ENCODE measurements around the gene TLR6. TPM values are rescaled to one million over a fixed set of nuclear protein-coding genes. Genes with fewer than 3 reads are reported as not detected.

Gene TLR6
- total and polyA plus RNA-seq, 4 donors = 0.26 to 2.1 (median 1.3) TPM

GRCh38 chr4:38800961-38801450 is 55.6 kb downstream of the TLR6 start:
- no peak overlapping the region for H3K4me3 ChIP-seq (ENCODE audit: low read depth in 1 of 3, low read length in 3 of 3)
- no peaks in the 10 kb centered on the region for H3K9me3 ChIP-seq (ENCODE audit: control insufficient read depth in 4 of 4, low read length in 3 of 4)
- 96% methylated on average over 3 of the region's 3 CpGs for WGBS

DNA sequence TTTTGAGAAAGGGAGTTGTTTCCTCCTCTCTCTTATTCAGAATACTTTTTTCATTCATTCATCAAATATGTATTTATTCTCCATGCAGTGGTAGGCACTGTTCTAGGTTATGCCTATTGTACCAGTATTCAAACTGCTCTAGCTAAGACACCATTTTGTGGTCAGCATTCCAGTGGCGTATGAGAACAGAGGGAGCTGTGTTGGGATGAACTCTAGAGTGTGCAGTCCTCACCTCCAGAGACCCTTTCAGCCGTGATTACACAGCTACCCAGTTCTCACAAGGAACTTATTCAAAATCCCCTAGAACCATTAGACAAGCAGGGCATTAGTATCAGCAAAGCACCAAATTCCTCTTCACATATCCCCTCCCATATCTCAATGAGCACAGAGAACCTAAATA is 56.3 kb downstream of the TLR6 start:
- no peaks in the 10 kb centered on the region for H3K9me3 ChIP-seq (ENCODE audit: control insufficient read depth in 4 of 4, low read length in 3 of 4)
- 95% methylated on average over 2 of the region's 2 CpGs for WGBS
- peaks cover 0 to 17% (median 6%) of the 10 kb centered on the region in 4 donors for H3K4me1 ChIP-seq (ENCODE audit: control insufficient read depth in 4 of 4, insufficient read depth in 4 of 4, low read length in 3 of 4)
- H3K27me3 ChIP-seq (ENCODE audit: control insufficient read depth in 4 of 4, insufficient read depth in 4 of 4, low read length in 3 of 4) = no peaks in the 10 kb centered on the region
- no peak for DNase-seq (ENCODE audit: low spot score)
- no peak overlapping the region for H3K4me3 ChIP-seq (ENCODE audit: low read depth in 1 of 3, low read length in 3 of 3)
- H3K27ac ChIP-seq (ENCODE audit: low read depth in 1 of 2, low read length in 2 of 2) = no peak overlapping the region
- no peak for TF ChIP-seq SP1 (IDR thresholded peaks at IDR 0.05)
- TF ChIP-seq JUND (IDR thresholded peaks at IDR 0.05) = no peak
- TF ChIP-seq NR2F2 (IDR thresholded peaks at IDR 0.05) = no peak
- TF ChIP-seq CTCF (IDR thresholded peaks at IDR 0.05; ENCODE audit: low read depth, low read length, missing input control) = no peak
- no peak for TF ChIP-seq RAD21 (IDR thresholded peaks at IDR 0.05)
- no peak for TF ChIP-seq RXRA (IDR thresholded peaks at IDR 0.05)
- TF ChIP-seq FOXA2 (IDR thresholded peaks at IDR 0.05) = no peak
- TF ChIP-seq, protein P1, sequence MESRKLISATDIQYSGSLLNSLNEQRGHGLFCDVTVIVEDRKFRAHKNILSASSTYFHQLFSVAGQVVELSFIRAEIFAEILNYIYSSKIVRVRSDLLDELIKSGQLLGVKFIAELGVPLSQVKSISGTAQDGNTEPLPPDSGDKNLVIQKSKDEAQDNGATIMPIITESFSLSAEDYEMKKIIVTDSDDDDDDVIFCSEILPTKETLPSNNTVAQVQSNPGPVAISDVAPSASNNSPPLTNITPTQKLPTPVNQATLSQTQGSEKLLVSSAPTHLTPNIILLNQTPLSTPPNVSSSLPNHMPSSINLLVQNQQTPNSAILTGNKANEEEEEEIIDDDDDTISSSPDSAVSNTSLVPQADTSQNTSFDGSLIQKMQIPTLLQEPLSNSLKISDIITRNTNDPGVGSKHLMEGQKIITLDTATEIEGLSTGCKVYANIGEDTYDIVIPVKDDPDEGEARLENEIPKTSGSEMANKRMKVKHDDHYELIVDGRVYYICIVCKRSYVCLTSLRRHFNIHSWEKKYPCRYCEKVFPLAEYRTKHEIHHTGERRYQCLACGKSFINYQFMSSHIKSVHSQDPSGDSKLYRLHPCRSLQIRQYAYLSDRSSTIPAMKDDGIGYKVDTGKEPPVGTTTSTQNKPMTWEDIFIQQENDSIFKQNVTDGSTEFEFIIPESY (IDR thresholded peaks at IDR 0.05) = no peak
- TF ChIP-seq HNF4A (conservative IDR thresholded peaks at IDR 0.05) = no peak
- TF ChIP-seq, protein P2, sequence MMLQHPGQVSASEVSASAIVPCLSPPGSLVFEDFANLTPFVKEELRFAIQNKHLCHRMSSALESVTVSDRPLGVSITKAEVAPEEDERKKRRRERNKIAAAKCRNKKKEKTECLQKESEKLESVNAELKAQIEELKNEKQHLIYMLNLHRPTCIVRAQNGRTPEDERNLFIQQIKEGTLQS (IDR thresholded peaks at IDR 0.05) = no peak
- H3K9ac ChIP-seq (ENCODE audit: low read depth in 1 of 2, low read length in 2 of 2) = no peak overlapping the region
- H3K36me3 ChIP-seq (ENCODE audit: control insufficient read depth in 4 of 4, insufficient read depth in 3 of 4, low read depth in 1 of 4, low read length in 3 of 4) = peaks cover 0 to 26% (median 18%) of the 10 kb centered on the region in 4 donors

More at GRCh38 chr4:38800961-38801450, 55.6 kb downstream of the TLR6 start:
- Histone ChIP-seq H3K36me3 (ENCODE audit: control insufficient read depth in 4 of 4, insufficient read depth in 3 of 4, low read depth in 1 of 4, low read length in 3 of 4) (peaks cover 0 to 26% (median 18%) of the 10 kb centered on the region in 4 donors), H3K27me3 (ENCODE audit: control insufficient read depth in 4 of 4, insufficient read depth in 4 of 4, low read length in 3 of 4) (no peaks in the 10 kb centered on the region), H3K4me1 (ENCODE audit: control insufficient read depth in 4 of 4, insufficient read depth in 4 of 4, low read length in 3 of 4) (peaks cover 0 to 17% (median 6%) of the 10 kb centered on the region in 4 donors), H3K9ac (ENCODE audit: low read depth in 1 of 2, low read length in 2 of 2) (no peak overlapping the region), H3K27ac (ENCODE audit: low read depth in 1 of 2, low read length in 2 of 2) (no peak overlapping the region)
- no peak for DNase-seq (ENCODE audit: low spot score)
- TF ChIP-seq FOXA1 (IDR thresholded peaks at IDR 0.05) = no peak

GRCh38 chr4:38795087-38795486 is 61.5 kb downstream of the TLR6 start:
- WGBS = 97% methylated on average over 3 of the region's 3 CpGs
- peaks cover 0 to 24% (median 13%) of the 10 kb centered on the region in 4 donors for H3K36me3 ChIP-seq (ENCODE audit: control insufficient read depth in 4 of 4, insufficient read depth in 3 of 4, low read depth in 1 of 4, low read length in 3 of 4)
- H3K27me3 ChIP-seq (ENCODE audit: control insufficient read depth in 4 of 4, insufficient read depth in 4 of 4, low read length in 3 of 4) = no peaks in the 10 kb centered on the region
- no peak for DNase-seq (ENCODE audit: low spot score)
- no peaks in the 10 kb centered on the region for H3K9me3 ChIP-seq (ENCODE audit: control insufficient read depth in 4 of 4, low read length in 3 of 4)
- no peak overlapping the region for H3K27ac ChIP-seq (ENCODE audit: low read depth in 1 of 2, low read length in 2 of 2)
- peaks cover 0 to 6% (median 3%) of the 10 kb centered on the region in 4 donors for H3K4me1 ChIP-seq (ENCODE audit: control insufficient read depth in 4 of 4, insufficient read depth in 4 of 4, low read length in 3 of 4)
- no peak overlapping the region for H3K9ac ChIP-seq (ENCODE audit: low read depth in 1 of 2, low read length in 2 of 2)
- H3K4me3 ChIP-seq (ENCODE audit: low read depth in 1 of 3, low read length in 3 of 3) = no peak overlapping the region
- TF ChIP-seq HNF4A (conservative IDR thresholded peaks at IDR 0.05) = no peak
- TF ChIP-seq, protein P2 (IDR thresholded peaks at IDR 0.05) = no peak
- TF ChIP-seq, protein P3, sequence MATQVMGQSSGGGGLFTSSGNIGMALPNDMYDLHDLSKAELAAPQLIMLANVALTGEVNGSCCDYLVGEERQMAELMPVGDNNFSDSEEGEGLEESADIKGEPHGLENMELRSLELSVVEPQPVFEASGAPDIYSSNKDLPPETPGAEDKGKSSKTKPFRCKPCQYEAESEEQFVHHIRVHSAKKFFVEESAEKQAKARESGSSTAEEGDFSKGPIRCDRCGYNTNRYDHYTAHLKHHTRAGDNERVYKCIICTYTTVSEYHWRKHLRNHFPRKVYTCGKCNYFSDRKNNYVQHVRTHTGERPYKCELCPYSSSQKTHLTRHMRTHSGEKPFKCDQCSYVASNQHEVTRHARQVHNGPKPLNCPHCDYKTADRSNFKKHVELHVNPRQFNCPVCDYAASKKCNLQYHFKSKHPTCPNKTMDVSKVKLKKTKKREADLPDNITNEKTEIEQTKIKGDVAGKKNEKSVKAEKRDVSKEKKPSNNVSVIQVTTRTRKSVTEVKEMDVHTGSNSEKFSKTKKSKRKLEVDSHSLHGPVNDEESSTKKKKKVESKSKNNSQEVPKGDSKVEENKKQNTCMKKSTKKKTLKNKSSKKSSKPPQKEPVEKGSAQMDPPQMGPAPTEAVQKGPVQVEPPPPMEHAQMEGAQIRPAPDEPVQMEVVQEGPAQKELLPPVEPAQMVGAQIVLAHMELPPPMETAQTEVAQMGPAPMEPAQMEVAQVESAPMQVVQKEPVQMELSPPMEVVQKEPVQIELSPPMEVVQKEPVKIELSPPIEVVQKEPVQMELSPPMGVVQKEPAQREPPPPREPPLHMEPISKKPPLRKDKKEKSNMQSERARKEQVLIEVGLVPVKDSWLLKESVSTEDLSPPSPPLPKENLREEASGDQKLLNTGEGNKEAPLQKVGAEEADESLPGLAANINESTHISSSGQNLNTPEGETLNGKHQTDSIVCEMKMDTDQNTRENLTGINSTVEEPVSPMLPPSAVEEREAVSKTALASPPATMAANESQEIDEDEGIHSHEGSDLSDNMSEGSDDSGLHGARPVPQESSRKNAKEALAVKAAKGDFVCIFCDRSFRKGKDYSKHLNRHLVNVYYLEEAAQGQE (IDR thresholded peaks at IDR 0.05) = no peak
- TF ChIP-seq RAD21 (IDR thresholded peaks at IDR 0.05) = no peak
- no peak for TF ChIP-seq RXRA (IDR thresholded peaks at IDR 0.05)
- TF ChIP-seq EGR1 (IDR thresholded peaks at IDR 0.05; ENCODE audit: low read depth in 2 of 2) = no peak
- TF ChIP-seq, protein P4, sequence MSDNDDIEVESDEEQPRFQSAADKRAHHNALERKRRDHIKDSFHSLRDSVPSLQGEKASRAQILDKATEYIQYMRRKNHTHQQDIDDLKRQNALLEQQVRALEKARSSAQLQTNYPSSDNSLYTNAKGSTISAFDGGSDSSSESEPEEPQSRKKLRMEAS (IDR thresholded peaks at IDR 0.05) = no peak
- no peak for TF ChIP-seq YY1 (IDR thresholded peaks at IDR 0.05)
- no peak for TF ChIP-seq FOXA1 (IDR thresholded peaks at IDR 0.05)
- TF ChIP-seq NR2F2 (IDR thresholded peaks at IDR 0.05) = no peak
- no peak for TF ChIP-seq CTCF (IDR thresholded peaks at IDR 0.05; ENCODE audit: low read depth, low read length, missing input control)
- TF ChIP-seq HNF4G (IDR thresholded peaks at IDR 0.05) = no peak
